ENCODE data around the gene ATP6V0A4.

ATP6V0A4 gene

GRCh38 chr7:138669364-138669763, 128.6 kb downstream of the ATP6V0A4 start:
- no peak for TF ChIP-seq CTCF (IDR thresholded peaks at IDR 0.05; ENCODE audit: extremely low read depth, insufficient read depth, missing control alignments)
- in situ Hi-C loops (cut with MboI; ENCODE audit: low pct_unique_long_range_greater_than_20kb, low sequenced_read_pairs, unreplicated experiment), result no loop called here
- DNase-seq (ENCODE audit: low spot score), result no peak

GRCh38 chr7:138668946-138669345, 129.1 kb downstream of the ATP6V0A4 start:
- in situ Hi-C loops (cut with MboI; ENCODE audit: low pct_unique_long_range_greater_than_20kb, low sequenced_read_pairs, unreplicated experiment), result no loop called here
- DNase-seq (ENCODE audit: low spot score), result no peak
- TF ChIP-seq CTCF (IDR thresholded peaks at IDR 0.05; ENCODE audit: extremely low read depth, insufficient read depth, missing control alignments), result no peak

- DNase-seq (ENCODE audit: low spot score), result no peak
- TF ChIP-seq CTCF (IDR thresholded peaks at IDR 0.05; ENCODE audit: extremely low read depth, insufficient read depth, missing control alignments), result no peak
- in situ Hi-C loops (cut with MboI; ENCODE audit: low pct_unique_long_range_greater_than_20kb, low sequenced_read_pairs, unreplicated experiment), result no loop called here
Measured at GRCh38 chr7:138668229-138668596, 129.8 kb downstream of the ATP6V0A4 start.

- in situ Hi-C loops (cut with MboI; ENCODE audit: low pct_unique_long_range_greater_than_20kb, low sequenced_read_pairs, unreplicated experiment), result no loop called here
- no peak for DNase-seq (ENCODE audit: low spot score)
- no peak for TF ChIP-seq CTCF (IDR thresholded peaks at IDR 0.05; ENCODE audit: extremely low read depth, insufficient read depth, missing control alignments)
Measured at GRCh38 chr7:138667535-138668228, 130.3 kb downstream of the ATP6V0A4 start.

GRCh38 chr7:138666385-138666784, 131.6 kb downstream of the ATP6V0A4 start:
- in situ Hi-C loops (cut with MboI; ENCODE audit: low pct_unique_long_range_greater_than_20kb, low sequenced_read_pairs, unreplicated experiment), result no loop called here
- DNase-seq (ENCODE audit: low spot score), result no peak
- no peak for TF ChIP-seq CTCF (IDR thresholded peaks at IDR 0.05; ENCODE audit: extremely low read depth, insufficient read depth, missing control alignments)

- in situ Hi-C loops (cut with MboI; ENCODE audit: low pct_unique_long_range_greater_than_20kb, low sequenced_read_pairs, unreplicated experiment), result no loop called here
- no peak for TF ChIP-seq CTCF (IDR thresholded peaks at IDR 0.05; ENCODE audit: extremely low read depth, insufficient read depth, missing control alignments)
- no peak for DNase-seq (ENCODE audit: low spot score)
Measured at GRCh38 chr7:138665669-138666140, 132.3 kb downstream of the ATP6V0A4 start.
